CD8-positive, alpha-beta memory T cell (primary cell): Measurements from ENCODE around the gene ZSWIM3. TPM values are rescaled to one million over a fixed set of nuclear protein-coding genes. Genes with fewer than 3 reads are reported as not detected.
A peak's percentile ranks its signal among the peaks of the same experiment; 100 is the strongest.
"Not testable (repeated sequence)": the region's sequence is repeated elsewhere in the genome, so short reads cannot be mapped to it uniquely, and the experiment has no call there.

Source experiments
- CTCF ChIA-PET: fragments of 350-600 bp; sonication (Branson Sonifier 250); formaldehyde crosslinking; loops from one replicate; lab custom pipeline; 2021; ENCODE audit warnings: antibody characterized with exemption; lab: Charles Lee
- POLR2A ChIA-PET: fragments of 350-600 bp; sonication (Branson Sonifier 250); formaldehyde crosslinking; loops from one replicate; lab custom pipeline; 2021; ENCODE audit warnings: antibody characterized with exemption; lab: Charles Lee
- DNase-seq, 5 donors: peaks; one replicate each; pipeline versions ENCODE4 v3.0.0 to v3.0.0-alpha.2; 2020 to 2022; ENCODE audit warnings: mixed read lengths in 1 of 5
- H3K27ac ChIP-seq: one replicate; pipeline ENCODE4 v1.7.0; 2013; ENCODE audit warnings: low read depth, mild to moderate bottlenecking, low read length, moderate library complexity
- H3K27me3 ChIP-seq: 2 replicates; pipeline ENCODE4 v1.7.0; 2013; ENCODE audit warnings: low read length, mild to moderate bottlenecking; ENCODE audit not compliant: insufficient read depth, poor library complexity, severe bottlenecking
- H3K36me3 ChIP-seq: 2 replicates; pipeline ENCODE4 v1.7.0; 2013; ENCODE audit warnings: mild to moderate bottlenecking, low read length, moderate library complexity; ENCODE audit not compliant: insufficient read depth
- H3K4me1 ChIP-seq: 2 replicates; pipeline ENCODE4 v1.7.0; 2013; ENCODE audit warnings: mild to moderate bottlenecking, low read length, moderate library complexity; ENCODE audit not compliant: insufficient read depth
- H3K4me3 ChIP-seq: 2 replicates; pipeline ENCODE4 v1.7.0; 2013; ENCODE audit warnings: mild to moderate bottlenecking, low read length
- H3K9me3 ChIP-seq: 2 replicates; pipeline ENCODE4 v1.7.0; 2013; ENCODE audit warnings: mild to moderate bottlenecking, low read length
- H3K27ac Mint-ChIP-seq, 8 donors: one replicate each; pipeline ENCODE4 v1.8.0; 2020 to 2021; ENCODE audit warnings: mixed read lengths in 8 of 8, mild to moderate bottlenecking in 6 of 8, inconsistent platforms in 3 of 8, moderate library complexity in 3 of 8
- H3K27me3 Mint-ChIP-seq, 2 donors: one replicate each; pipeline ENCODE4 v1.8.0; 2020 to 2021; ENCODE audit warnings: mixed read lengths in 2 of 2, mild to moderate bottlenecking in 1 of 2, moderate library complexity in 1 of 2
- H3K36me3 Mint-ChIP-seq, 3 donors: one replicate each; pipeline ENCODE4 v1.8.0; 2020 to 2021; ENCODE audit warnings: mixed read lengths in 3 of 3, inconsistent platforms in 1 of 3, mild to moderate bottlenecking in 1 of 3
- H3K4me1 Mint-ChIP-seq, 3 donors: one replicate each; pipeline ENCODE4 v1.8.0; 2020 to 2021; ENCODE audit warnings: mixed read lengths in 3 of 3, inconsistent platforms in 1 of 3, mild to moderate bottlenecking in 1 of 3
- H3K4me3 Mint-ChIP-seq, 7 donors: one replicate each; pipeline ENCODE4 v1.8.0; 2020 to 2021; ENCODE audit warnings: mixed read lengths in 7 of 7, mild to moderate bottlenecking in 6 of 7, moderate library complexity in 4 of 7, inconsistent platforms in 2 of 7
- H3K9me3 Mint-ChIP-seq, 5 donors: one replicate each; pipeline ENCODE4 v1.8.0; 2020 to 2022; ENCODE audit warnings: mixed read lengths in 5 of 5, mild to moderate bottlenecking in 3 of 5, moderate library complexity in 2 of 5, inconsistent platforms in 1 of 5
- polyA plus RNA-seq: library from polyadenylated mRNA; unstranded; fragments of 300-500 nt; fragmentation: Illumina TruSeq; gene quantifications from one replicate; pipeline ENCODE4 v1.2.3, GENCODE V29; 2021
- total RNA-seq, 2 experiments: library from RNA; stranded (reverse); gene quantifications; one replicate each; pipeline ENCODE4 v1.2.3, GENCODE V29; 2021

The ZSWIM3 gene
- total and polyA plus RNA-seq, 3 experiments from 2014 or later = 2.0 to 6.5 (median 5.9) TPM

DNA sequence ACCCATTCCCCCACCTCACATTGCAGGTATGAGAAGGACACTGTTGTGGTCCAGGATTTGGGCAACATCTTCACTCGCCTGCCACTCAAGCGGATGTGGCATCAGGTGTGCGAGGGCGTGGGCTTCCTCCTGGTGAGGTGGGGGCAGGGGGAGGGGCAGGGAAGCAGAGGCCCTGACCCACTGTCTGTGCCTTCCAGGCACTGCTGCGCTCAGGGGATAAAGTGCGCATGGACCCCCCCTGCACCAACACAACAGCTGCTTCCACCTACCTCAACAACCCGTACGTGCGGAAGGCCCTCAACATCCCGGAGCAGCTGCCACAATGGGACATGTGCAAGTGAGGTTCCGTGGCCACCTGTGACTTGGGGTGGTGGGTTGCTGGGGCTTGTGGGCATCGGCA lies 37.4 kb downstream of the ZSWIM3 start:
- no peaks in the 10 kb centered on the region for H3K9me3 ChIP-seq
- no peaks in the 10 kb centered on the region for H3K9me3 Mint-ChIP-seq
- H3K36me3 Mint-ChIP-seq = peaks cover 4 to 58% (median 7%) of the 10 kb centered on the region in 3 donors
- peaks cover 27 to 37% (median 32%) of the 10 kb centered on the region in 3 donors for H3K4me1 Mint-ChIP-seq
- H3K27me3 ChIP-seq = no peaks in the 10 kb centered on the region
- peak overlapping the region in 2 of 7 donors; percentile 32 to 81 for H3K4me3 Mint-ChIP-seq
- POLR2A ChIA-PET = no interaction called here
- peaks cover 8% of the 10 kb centered on the region for H3K36me3 ChIP-seq
- no peak for DNase-seq
- no peak overlapping the region for H3K27ac ChIP-seq
- peaks cover 23% of the 10 kb centered on the region for H3K4me1 ChIP-seq
- CTCF ChIA-PET = no interaction called here
- no peaks in the 10 kb centered on the region for H3K27me3 Mint-ChIP-seq
- H3K27ac Mint-ChIP-seq = peak overlapping the region in 2 of 8 donors; percentile 37 to 77
- no peak overlapping the region for H3K4me3 ChIP-seq

DNA sequence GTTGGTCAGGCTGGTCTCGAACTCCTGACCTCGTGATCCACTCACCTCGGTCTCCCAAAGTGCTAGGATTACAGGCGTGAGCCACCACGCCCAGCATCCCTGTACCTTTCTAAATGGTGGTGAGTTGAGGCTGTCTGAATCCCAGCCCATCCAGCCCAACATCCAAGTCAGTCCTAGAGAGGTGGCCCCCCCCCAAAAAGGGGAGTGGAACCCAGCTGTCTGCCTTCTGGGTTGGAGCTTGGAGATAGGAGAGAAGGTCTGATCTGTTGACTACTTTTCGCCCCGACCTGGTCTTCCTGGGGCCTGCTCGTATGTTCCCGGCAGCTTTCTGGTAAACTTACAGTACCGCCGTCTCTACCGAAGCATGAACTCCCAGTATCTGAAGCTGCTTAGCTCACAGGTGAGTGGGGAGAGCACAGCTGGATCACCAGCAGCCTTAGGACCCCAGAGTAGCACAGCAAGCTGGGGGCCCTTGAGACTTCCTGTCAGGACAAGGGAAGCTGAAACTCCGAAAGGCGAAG lies 39.3 kb downstream of the ZSWIM3 start:
- Mint-ChIP-seq H3K36me3 (peaks cover 4 to 50% (median 7%) of the 10 kb centered on the region in 3 donors), H3K27me3 (no peaks in the 10 kb centered on the region)
- POLR2A ChIA-PET = interaction anchor here (0.6 kb wide), 1 partner anchor 39 kb away, joined by 7 read pairs; no protein-coding TSS in a partner anchor

DNA sequence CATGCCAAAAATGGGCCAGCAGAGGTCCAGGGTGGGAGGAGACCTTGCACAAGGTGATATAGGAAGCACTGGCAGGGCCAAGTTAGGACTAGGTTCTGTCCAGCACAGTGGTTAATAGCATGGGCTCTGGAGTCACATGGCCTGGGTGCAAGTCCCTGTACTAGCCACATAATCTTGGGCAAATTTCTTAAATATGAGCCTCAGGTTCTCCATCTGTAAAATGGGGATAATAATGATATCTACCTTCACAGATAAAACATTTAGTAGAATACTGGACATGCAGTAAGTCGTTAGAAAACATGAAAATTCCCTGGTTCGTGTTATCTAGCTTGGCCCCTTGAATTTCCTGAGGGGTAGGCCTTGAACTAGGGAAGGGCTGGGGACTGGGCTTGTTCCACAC lies 39.9 kb downstream of the ZSWIM3 start:
- H3K36me3 ChIP-seq = peaks cover 8% of the 10 kb centered on the region
- Mint-ChIP-seq H3K9me3 (no peaks in the 10 kb centered on the region), H3K4me1 (peaks cover 16 to 23% (median 19%) of the 10 kb centered on the region in 3 donors), H3K27me3 (no peaks in the 10 kb centered on the region), H3K4me3 (no peak overlapping the region), H3K27ac (peak overlapping the region in 1 of 8 donors; percentile 52), H3K36me3 (peaks cover 4 to 50% (median 7%) of the 10 kb centered on the region in 3 donors)
- no peaks in the 10 kb centered on the region for H3K9me3 ChIP-seq
- no peak for DNase-seq
- CTCF ChIA-PET = no interaction called here
- POLR2A ChIA-PET = no interaction called here
- no peak overlapping the region for H3K27ac ChIP-seq
- peaks cover 12% of the 10 kb centered on the region for H3K4me1 ChIP-seq
- no peak overlapping the region for H3K4me3 ChIP-seq
- H3K27me3 ChIP-seq = no peaks in the 10 kb centered on the region

More for the DNA sequence above, 39.3 kb downstream of the ZSWIM3 start:
- H3K27ac ChIP-seq = no peak overlapping the region
- peaks cover 18% of the 10 kb centered on the region for H3K4me1 ChIP-seq
- no peaks in the 10 kb centered on the region for H3K9me3 Mint-ChIP-seq
- no peaks in the 10 kb centered on the region for H3K27me3 ChIP-seq
- peak overlapping the region in 1 of 7 donors; percentile 32 for H3K4me3 Mint-ChIP-seq
- H3K9me3 ChIP-seq = no peaks in the 10 kb centered on the region
- no peak overlapping the region for H3K4me3 ChIP-seq
- peaks cover 8% of the 10 kb centered on the region for H3K36me3 ChIP-seq
- H3K4me1 Mint-ChIP-seq = peaks cover 20 to 29% (median 25%) of the 10 kb centered on the region in 3 donors
- DNase-seq = no peak
- H3K27ac Mint-ChIP-seq = peak overlapping the region in 2 of 8 donors; percentile 3 to 52
- CTCF ChIA-PET = no interaction called here

DNA sequence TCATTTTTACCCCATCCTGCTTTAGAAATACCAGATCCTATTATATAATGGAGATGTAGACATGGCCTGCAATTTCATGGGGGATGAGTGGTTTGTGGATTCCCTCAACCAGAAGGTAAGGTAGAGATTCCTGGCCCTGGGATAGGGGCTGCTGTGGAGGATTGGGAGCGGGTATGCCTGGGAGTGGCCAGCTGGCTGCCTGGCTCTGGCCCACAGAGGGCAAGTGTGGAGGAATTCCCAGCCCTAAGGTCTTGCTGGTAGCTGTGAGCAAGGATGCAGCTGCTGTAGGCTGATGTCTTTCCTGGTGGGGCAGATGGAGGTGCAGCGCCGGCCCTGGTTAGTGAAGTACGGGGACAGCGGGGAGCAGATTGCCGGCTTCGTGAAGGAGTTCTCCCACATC lies 40.3 kb downstream of the ZSWIM3 start:
- Mint-ChIP-seq H3K9me3 (no peaks in the 10 kb centered on the region), H3K4me3 (no peak overlapping the region), H3K36me3 (peaks cover 4 to 48% (median 7%) of the 10 kb centered on the region in 3 donors), H3K4me1 (peaks cover 12 to 19% (median 15%) of the 10 kb centered on the region in 3 donors), H3K27me3 (no peaks in the 10 kb centered on the region), H3K27ac (peak overlapping the region in 1 of 8 donors; percentile 42)
- Histone ChIP-seq H3K27ac (no peak overlapping the region), H3K4me3 (no peak overlapping the region), H3K9me3 (no peaks in the 10 kb centered on the region), H3K4me1 (peaks cover 8% of the 10 kb centered on the region), H3K36me3 (peaks cover 8% of the 10 kb centered on the region), H3K27me3 (no peaks in the 10 kb centered on the region)
- ChIA-PET POLR2A (no interaction called here), CTCF (no interaction called here)
- no peak for DNase-seq

DNA sequence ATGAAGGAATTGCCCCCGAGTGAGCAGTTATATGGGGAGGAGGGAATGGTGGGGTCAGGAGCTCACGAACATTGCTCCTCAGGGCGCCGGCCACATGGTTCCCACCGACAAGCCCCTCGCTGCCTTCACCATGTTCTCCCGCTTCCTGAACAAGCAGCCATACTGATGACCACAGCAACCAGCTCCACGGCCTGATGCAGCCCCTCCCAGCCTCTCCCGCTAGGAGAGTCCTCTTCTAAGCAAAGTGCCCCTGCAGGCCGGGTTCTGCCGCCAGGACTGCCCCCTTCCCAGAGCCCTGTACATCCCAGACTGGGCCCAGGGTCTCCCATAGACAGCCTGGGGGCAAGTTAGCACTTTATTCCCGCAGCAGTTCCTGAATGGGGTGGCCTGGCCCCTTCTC lies 40.9 kb downstream of the ZSWIM3 start:
- no peaks in the 10 kb centered on the region for H3K9me3 ChIP-seq
- Mint-ChIP-seq H3K36me3 (peaks cover 4 to 45% (median 7%) of the 10 kb centered on the region in 3 donors), H3K27me3 (no peaks in the 10 kb centered on the region), H3K4me3 (no peak overlapping the region), H3K27ac (peak overlapping the region in 1 of 8 donors; percentile 71), H3K9me3 (no peaks in the 10 kb centered on the region), H3K4me1 (peaks cover 6 to 13% (median 9%) of the 10 kb centered on the region in 3 donors)
- ChIA-PET CTCF (no interaction called here), POLR2A (no interaction called here)
- DNase-seq = no peak
- peaks cover 2% of the 10 kb centered on the region for H3K4me1 ChIP-seq
- peaks cover 8% of the 10 kb centered on the region for H3K36me3 ChIP-seq
- no peak overlapping the region for H3K27ac ChIP-seq
- no peak overlapping the region for H3K4me3 ChIP-seq
- no peaks in the 10 kb centered on the region for H3K27me3 ChIP-seq

DNA sequence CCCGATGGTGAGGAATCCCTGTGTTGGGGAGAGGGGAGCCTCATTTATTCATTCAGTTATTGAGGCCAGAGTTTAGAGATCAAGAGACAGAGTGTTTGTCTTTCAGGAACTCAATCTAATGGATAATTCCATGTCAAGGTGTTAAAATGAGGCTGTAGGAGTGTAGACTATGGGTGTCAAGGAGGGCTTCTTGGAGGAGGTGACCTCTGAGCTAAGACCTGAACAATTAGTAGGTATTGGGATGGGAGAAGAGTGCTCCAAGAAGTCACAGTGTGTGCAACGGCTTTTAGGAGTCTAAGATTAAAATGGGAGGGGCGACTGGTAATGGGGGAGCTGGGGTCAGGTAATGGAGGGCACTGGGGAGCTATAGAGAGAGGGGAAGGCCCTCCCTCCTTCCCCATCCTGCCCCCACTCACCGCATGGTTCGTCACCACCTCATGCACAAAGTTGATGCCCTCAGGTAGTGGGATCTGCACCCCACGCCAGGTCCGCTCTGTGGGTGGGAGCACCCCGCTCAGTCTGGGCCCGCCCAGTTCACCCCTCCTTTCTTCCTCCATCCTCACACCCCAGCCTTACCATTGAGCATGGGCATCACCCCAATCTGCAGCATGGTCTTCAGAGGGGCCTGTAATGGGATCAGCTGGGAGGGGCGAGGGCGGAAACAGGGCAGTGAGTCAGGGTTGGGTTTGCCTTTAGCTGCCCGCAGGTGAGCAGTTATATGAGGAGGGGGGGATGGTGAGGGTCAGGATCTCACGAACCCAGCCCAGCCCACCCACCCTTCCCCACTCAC lies 41.8 kb downstream of the ZSWIM3 start:
- Histone ChIP-seq H3K36me3 (peaks cover 8% of the 10 kb centered on the region), H3K4me1 (no peaks in the 10 kb centered on the region), H3K9me3 (no peaks in the 10 kb centered on the region), H3K27ac (no peak overlapping the region), H3K27me3 (no peaks in the 10 kb centered on the region), H3K4me3 (no peak overlapping the region)
- Mint-ChIP-seq H3K27me3 (no peaks in the 10 kb centered on the region), H3K27ac (peak overlapping the region in 1 of 8 donors; percentile 36), H3K4me3 (no peak overlapping the region), H3K9me3 (no peaks in the 10 kb centered on the region), H3K4me1 (peaks cover 0 to 4% (median under 1%) of the 10 kb centered on the region in 3 donors), H3K36me3 (peaks cover 4 to 38% (median 4%) of the 10 kb centered on the region in 3 donors)
- DNase-seq = no peak
- ChIA-PET CTCF (no interaction called here), POLR2A (no interaction called here)

DNA sequence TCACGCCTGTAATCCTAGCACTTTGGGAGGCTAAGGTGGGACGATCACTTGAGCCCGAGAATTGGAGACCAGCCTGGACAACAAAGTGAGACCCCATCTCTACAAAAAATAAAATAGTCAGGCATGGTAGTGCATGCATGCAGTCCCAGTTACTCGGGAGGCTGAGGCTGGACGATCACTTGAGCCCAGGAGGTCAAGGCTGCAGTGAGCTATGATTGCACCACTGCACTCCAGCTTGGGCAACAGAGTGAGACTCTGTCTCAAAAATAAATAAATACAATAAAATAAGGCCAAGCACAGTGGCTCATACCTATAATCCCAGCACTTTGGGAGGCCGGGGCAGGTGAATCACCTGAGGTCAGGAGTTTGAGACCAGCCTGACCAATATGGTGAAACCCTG lies 43.9 kb downstream of the ZSWIM3 start:
- not testable (repeated sequence) for H3K4me3 ChIP-seq, H3K27me3 Mint-ChIP-seq, H3K9me3 Mint-ChIP-seq, H3K9me3 ChIP-seq, H3K27ac Mint-ChIP-seq, DNase-seq, H3K4me1 Mint-ChIP-seq, H3K36me3 ChIP-seq, H3K4me3 Mint-ChIP-seq, H3K27me3 ChIP-seq, H3K4me1 ChIP-seq, H3K27ac ChIP-seq
- ChIA-PET CTCF (interaction anchor here (1.5 kb wide), 2 partner anchors 10 to 11 kb away, joined by 3 to 5 read pairs; partner anchors contain the start of genes CTSA and NEURL2), POLR2A (interaction anchor here (1.1 kb wide), 1 partner anchor 32 kb away, joined by 3 read pairs; no protein-coding TSS in a partner anchor)
- H3K36me3 Mint-ChIP-seq = peaks cover 3 to 28% (median 4%) of the 10 kb centered on the region in 3 donors

DNA sequence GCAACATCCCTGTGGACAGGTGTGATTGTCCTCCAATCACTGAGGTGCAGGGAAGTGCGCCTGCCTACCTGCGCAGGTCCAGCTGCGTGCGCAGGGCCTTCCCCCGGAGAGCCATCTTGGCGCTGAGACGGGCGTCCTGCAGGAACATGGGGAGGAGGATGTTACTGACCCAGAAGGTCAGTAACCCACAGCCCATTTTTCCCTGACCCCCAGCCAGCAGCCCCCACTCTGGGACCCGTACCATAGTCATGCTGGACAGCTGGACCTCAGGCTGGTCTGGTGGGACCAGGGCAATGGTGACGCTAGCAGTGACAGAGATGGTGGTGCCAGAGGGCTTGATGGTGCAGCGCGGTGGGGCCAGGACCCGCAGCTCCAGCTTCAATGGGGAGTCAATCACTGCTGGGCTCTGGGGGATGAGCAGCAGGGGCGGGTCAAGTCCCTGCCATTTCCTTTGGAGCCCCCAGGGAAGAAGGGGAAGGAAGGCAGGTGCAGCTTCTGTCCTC lies 44.8 kb downstream of the ZSWIM3 start:
- no peaks in the 10 kb centered on the region for H3K4me1 ChIP-seq
- Mint-ChIP-seq H3K4me3 (no peak overlapping the region), H3K4me1 (no peaks in the 10 kb centered on the region), H3K27me3 (no peaks in the 10 kb centered on the region), H3K9me3 (no peaks in the 10 kb centered on the region), H3K36me3 (peaks cover 3 to 21% (median 4%) of the 10 kb centered on the region in 3 donors), H3K27ac (no peak overlapping the region)
- no peaks in the 10 kb centered on the region for H3K9me3 ChIP-seq
- CTCF ChIA-PET = interaction anchor here (1.5 kb wide), 2 partner anchors 11 to 12 kb away, joined by 3 to 5 read pairs; partner anchors contain the start of genes CTSA and NEURL2
- peaks cover 4% of the 10 kb centered on the region for H3K36me3 ChIP-seq
- H3K27ac ChIP-seq = no peak overlapping the region
- H3K27me3 ChIP-seq = no peaks in the 10 kb centered on the region
- H3K4me3 ChIP-seq = no peak overlapping the region
- POLR2A ChIA-PET = interaction anchor here (1.1 kb wide), 1 partner anchor 32 kb away, joined by 3 read pairs; no protein-coding TSS in a partner anchor
- DNase-seq = no peak
